IPS DF 19.7 (cell line): Measurements from ENCODE around the gene CDH13.

ENCODE experiments used
- DNase-seq: peaks from one replicate; pipeline ENCODE4 v3.0.0-alpha.2; 2013; ENCODE audit warnings: low read depth, low spot score

Gene CDH13

DNA sequence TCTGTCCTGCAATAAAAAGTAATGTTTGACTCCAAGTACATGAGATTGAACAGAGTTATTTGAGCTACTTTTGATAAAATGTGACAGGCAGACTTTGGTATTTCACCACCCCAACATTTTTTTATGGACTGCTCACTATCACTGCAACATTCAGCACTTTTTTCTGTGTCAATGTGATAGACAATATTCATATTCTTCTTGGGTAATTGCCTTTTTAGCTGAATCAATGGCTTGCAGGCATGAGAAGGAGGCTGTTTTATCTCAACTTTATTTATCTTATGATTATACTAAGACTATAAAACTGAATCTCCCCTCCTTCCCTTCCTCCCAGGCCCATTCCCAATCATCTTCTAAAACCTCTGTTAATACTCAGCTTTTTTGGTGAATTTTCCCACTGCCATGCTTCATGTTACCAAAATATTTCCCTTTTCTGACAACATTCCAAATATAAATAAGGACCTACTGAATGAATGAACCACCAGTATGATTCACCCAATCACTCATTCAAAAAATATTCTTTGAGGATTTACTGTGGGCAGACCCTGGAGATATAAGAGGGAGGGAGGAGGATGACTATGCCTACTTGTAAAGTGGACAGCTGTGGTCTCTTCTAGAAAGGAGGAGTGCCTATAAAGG, 67.6 kb downstream of the CDH13 start:
- DNase-seq, result no peak

DNA sequence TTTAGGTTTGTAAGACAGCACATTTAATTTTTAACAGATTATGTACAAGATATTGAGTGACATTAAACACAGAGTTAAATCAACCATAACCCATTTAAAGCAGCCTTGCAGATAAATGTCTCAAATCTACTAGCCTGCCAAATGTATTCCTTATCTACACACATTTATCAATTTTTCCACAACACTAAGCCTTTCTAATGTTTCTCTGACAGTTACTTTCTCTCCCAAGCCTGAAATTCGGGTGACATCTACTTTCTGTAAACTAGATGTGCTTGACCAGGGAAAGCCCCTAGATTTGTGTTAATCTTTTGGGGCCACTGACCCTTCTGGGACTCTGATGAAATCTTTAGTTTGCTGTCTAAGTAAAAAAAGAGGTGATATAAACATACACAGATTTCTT, 69.0 kb downstream of the CDH13 start:
- no peak for DNase-seq

DNA sequence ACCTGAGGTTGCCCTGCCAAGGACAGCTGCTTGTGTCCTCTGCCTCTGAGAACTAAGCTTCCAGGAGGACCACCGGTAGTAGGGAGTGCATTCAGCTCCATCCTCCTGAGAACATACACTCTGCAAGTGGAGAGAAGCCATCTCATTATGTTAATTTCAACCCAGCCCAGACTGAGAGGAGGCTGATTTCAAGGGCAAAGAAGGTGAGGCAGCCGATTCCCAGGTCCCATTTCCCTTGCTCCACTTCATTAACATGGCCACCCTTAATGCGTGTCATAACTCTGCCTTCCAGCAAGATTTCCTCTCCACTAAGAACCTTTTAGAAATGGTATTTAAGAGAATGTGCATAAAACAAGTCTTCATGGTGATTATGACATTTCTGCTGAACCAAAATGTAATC, 72.5 kb downstream of the CDH13 start:
- no peak for DNase-seq

DNA sequence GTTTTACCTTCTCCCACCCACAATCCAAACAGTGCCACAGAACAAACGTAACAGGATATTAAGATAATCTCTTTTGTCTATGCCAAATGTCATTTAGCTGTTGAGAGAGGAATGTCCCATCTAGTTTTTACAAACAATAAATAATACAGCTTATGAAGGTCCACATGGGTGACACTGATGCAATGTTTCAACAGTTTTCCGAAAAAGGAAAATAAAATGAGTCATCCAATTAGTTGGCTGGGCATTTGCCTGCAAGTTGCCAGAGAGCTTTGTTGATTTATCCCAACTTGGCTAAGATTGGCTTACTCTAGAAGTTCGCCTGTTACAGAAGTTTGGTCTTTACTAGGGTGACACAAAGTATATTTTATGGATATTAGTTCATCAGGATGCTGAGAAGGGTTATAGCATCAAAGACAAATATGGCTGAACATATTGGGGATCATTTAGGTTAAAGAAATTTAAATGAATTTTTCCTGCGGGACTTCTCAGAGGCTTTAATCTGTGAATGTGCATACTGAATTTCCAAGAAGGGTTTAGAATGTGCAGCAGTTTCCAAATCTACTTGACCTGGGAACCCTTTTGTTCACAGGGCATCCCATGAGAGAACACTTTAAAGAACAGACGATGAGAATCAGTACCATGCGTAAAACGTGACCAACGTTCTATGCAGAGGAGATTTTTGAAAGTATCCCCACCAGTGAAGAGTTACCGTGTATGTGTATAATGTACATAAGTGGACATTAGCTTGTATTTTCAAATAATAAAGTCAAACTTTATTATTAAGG, 73.1 kb downstream of the CDH13 start:
- no peak for DNase-seq

DNA sequence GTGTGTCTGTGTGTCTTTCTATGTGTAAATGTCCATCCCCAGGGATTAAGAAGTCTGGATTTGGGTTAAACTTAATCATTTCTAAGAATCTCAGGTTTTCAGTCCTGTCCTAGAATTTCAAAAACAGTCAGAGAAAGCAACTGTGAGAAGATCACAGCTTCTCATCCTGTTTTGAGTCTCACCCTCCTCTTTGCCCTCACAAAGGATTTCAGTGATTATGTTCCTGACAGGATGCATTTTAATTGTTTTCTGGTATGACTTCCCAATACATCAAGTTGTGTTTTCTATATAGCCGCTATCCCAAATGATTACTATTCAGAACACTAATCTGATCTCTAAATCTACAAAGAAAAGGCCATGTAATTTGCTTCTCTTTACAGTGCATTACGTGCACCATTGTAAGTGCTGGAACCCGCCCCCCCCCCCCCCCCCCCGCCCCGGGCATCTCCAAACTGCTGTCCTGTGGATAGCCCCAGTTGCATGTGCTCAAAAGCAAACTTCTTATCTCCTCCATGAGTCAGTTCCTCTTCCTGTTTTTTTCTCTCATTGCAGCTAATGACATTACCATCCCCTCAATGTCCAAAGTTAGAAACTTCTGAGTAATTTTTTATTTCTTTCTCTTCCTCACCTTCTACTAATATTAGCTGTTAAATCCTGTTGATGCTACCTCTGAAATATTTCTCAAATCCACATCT, 73.9 kb downstream of the CDH13 start:
- no peak for DNase-seq

DNA sequence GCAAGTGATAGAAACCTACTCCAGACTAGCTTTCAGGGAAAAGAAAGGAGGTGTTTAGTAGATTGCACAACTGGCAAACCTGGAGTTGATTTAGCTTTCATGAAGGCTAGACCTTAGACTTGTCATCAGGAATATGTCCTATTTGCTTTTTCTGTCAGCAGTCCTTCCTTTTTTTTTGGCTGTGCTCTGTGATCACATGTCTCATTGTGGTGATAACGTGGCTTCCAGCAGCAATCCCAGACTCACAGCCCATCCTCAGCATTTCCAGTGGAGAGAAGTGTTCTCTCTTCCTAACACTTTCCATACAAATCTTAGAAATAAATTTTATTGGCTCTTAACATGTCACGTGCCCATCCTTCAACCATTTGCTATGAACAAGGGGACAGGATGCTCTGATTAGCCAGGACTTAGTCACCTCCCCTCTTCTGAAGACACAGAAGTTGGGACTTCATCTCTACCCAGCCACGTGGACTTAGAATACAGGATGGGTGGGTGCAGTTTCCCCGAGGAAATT, 74.7 kb downstream of the CDH13 start:
- no peak for DNase-seq

DNA sequence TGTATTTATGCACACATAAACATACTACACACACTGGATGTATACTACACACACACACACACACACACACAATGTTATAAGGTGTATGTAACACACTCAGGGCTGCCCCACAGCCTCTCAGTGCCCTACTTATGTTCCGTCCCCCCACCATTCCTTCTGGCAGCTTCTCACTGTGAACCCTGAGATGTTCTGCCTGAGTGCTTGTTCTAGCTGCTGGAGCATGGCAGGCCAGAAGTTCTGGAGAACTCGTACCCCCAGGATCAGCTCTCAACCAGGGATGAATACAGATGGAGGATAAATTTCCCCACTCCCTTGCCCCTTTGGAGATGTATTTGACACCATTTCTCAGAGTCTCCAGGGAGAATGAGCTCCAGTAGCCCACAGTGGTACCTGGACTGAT, 76.4 kb downstream of the CDH13 start:
- no peak for DNase-seq

DNA sequence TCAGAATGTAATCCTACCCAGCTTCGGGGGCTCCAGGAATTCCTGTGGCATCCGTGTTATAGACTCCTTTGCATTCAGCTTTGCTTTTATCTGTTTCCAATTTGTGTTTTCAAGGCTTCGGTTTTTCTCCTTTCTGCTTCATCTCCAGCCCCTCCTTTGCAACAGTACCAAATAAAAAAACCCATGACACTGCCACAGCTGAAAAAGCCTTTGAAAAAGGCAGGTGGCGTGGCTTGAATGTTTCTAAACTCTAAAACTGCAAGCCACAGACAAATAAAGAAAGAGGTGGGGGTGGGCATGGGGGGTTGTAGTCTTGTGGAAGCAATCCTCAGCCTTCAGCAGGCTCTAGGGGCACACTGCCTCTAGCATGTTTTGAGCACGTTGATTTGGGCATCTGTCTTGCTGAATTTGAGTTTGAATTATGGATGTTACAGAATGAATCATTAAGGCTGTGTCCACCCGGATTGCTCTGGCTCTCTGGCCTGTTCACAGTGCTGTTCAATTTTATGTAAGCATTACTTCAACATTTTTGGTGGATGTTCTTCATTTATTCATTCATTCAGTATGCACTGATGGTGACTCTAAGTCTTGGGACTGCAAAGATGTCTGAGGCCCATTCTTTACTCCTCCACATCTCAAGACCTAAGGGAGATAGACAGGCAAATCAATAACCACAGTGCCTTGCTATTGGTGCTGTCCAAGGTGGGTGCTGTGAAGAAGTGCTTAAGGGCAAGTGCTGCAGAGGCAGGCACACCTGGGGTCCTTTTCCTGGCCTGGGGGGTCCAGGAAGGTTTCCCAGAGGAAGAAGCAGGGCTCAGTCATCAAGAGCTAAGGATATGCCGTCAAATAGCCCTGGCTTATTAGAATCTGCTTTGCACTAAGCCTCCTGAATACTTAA, 77.4 kb downstream of the CDH13 start:
- no peak for DNase-seq

DNA sequence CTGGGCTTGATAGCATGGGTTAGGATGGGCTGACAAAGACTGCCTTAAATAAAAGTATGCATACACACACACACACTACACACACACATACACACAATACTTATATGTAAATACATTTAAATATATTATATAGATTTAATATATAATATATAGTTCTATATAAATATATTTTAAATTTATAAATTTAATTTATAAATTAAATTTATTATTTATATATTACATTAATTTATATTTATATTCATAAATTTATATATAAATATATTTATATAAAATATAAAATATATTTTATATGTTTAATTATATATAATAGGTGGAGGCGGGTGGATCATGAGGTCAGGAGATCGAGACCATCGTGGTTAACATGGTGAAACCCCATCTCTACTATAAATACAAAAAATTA, 83.2 kb downstream of the CDH13 start:
- DNase-seq, result no peak

DNA sequence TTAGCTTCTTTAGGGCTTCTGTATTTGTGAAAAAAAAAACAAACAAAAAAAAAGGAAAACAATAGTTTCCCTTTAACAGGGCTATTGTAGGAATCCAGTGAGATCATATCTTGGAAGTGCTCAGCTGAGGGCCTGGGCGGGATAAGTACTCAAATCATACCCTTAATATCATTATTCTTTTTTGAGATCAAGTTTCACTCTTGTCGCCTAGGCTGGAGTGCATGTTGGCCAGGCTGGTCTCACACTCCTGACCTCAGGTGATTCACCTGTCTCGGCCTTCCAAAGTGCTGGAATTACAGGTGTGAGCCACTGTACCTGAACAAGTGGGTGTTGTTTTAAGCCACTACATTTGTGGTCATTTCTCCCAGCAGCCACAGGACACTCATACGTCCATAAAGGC, 87.0 kb downstream of the CDH13 start:
- no peak for DNase-seq

DNA sequence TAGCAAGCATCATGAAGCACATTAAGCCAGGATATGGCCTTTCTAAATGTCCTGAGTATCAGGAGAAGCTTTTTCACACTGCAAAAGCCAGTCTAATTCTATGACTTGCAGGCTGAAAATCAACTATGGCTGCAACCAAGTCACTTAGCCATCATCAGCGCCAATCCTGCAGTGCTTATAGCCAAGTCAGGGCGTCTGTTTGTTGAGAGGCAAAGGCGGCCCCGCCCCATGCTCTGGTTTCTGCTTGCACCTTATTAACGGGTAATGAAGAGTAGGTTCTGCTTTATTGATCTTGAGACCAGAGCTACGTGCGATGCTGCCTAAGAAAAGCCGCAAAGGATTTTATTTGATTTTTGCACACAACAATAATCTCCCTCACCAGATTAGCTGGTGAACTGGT, 88.4 kb downstream of the CDH13 start:
- no peak for DNase-seq

DNA sequence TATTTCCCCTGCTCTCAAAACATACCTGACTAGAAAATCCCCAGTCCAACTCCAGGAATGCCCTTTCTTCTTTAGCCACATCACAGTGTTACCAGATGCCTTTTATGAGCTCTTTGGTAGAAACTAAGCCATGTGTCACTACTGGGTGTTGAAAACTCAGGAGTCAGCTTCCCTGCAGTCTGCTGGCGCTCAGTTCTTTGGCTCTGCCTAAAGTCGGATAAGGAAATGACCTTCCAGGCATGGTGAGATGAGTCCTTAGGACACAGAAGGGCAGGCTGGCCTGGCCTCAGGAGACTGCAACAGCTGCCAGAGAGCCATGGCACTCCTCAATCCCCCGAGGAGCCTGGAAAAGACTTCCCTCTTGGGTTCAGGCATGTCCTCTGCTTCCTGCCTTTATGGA, 89.1 kb downstream of the CDH13 start:
- no peak for DNase-seq

DNA sequence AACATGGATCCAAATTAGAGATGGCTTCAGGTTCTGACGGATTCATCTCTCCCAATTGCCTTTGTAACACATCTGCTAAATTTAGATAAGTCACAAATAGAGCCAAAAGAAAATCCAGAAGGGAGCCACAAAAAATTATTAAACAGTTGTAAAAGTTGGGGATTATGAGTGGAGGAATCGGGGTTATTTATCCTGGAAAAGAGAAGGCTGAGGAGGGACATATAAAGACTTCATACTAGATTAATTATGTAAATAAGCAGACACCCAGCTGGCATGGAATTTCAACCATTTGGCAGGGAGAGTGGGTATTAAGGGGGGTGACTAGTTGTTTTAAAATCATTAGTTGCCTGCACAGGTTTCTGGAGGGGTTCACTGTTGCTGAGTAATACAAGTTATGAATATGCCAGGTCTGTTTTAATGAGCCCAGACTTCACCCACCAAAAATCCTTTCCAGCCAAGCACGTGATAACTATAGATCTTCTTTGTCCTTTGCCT, 89.6 kb downstream of the CDH13 start:
- DNase-seq, result no peak

DNA sequence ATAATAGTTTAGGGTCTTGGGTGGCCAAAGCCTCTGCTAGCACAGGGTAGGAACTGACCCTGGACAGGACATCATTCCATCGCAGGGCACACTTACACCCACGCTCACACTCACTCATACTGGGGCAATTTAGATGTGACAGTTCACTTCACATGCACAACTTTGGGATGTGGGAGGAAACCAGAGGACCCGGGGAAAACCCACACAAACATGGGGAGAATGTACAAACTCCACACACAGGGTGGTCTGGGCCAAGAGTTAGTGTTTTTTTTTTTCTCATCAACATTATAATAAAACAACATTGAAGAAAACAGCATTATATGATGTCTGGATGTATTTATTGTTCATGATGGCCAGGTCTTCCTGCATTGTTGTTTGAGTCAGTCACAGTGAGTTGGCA, 93.6 kb downstream of the CDH13 start:
- DNase-seq, result no peak

DNA sequence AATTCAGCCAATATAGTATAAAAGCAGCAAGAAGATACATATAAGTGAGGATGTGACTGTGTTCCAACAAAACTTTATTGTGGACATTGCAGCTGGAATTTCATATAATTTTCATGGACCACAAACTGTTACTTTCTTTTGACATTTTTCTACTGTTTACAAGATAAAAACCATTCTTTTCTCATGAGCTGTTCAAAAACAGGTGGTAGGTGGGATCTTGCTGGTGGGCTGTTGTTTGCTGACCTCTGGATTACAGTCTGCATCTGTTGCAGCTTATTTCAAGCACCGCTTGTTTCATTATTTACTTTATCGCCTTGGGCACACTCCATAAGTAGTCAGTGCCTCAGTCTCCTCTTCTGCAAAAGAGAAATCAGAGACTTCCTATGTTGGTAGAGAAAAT, 99.5 kb downstream of the CDH13 start:
- no peak for DNase-seq

DNA sequence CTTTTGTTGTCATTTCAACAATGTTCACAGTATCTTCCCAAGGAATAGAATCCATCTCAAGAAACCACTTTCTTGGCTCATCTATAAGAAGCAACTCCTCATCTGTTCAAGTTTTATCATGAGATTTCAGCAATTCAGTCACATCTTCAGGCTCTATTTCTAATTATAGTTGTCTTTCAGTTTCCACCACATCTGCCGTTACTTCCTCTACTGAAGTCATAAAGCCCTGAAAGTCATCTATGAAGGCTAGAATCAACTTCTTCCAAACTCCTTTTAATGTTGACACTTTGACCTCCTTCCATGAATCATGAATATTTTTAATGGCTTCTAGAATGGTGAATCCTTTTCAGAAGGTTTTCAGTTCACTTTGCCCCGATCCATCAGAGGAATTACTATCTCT, 102.1 kb downstream of the CDH13 start:
- DNase-seq, result no peak

DNA sequence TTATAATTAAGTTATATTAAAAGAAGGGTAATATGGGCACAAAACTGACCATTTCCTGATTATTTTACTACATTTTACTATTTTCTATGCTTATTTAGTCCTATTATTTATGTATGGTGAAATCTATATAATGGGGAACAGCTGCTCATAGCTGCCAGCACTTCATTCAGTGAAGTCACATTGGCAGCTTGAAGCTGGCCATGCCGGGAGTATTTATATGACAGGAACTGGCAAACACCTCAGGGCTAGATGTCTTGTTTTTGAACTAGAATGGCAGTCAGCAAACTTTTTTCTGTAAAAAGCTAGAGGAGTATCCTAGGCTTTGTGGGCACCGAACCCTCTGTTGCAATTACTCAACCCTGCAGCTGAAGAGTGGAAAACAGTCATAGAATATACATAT, 104.1 kb downstream of the CDH13 start:
- no peak for DNase-seq

DNA sequence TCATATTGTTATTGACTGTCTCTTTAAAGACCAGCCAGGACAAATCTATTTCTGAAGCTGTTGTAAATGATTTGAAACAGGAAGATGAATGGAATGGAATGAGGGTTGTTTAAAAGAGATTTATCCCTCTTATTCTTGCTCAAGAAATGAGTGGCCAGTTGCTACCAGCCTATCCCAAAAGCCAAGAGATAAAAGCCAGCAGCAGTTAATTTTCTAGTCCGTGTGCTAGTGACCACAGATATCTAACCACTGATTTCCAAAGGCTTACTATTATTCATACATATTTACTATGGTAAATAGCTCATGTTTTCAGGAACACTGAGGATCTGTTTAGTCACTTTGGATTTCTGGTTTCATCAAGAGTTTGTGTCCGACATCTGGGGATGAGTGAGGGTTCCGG, 105.7 kb downstream of the CDH13 start:
- DNase-seq, result no peak

DNA sequence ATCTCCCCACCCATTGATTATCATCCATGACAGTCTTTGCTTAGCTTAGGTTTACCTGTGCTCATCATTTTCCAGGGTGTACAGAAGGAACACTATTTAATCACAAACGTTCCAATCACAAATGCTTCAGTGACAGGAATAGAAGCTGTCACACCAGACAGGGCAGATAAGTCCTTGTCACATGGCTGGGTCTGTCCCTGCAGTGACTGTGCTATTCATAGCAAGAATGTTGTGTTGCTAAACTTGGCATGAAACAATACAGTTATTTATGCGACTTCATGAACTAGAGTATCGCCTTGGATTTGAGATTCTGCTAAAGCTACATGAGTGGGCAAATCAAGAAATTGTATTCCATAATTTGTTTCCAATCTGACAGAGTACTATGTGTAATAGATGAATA, 108.4 kb downstream of the CDH13 start:
- no peak for DNase-seq

DNA sequence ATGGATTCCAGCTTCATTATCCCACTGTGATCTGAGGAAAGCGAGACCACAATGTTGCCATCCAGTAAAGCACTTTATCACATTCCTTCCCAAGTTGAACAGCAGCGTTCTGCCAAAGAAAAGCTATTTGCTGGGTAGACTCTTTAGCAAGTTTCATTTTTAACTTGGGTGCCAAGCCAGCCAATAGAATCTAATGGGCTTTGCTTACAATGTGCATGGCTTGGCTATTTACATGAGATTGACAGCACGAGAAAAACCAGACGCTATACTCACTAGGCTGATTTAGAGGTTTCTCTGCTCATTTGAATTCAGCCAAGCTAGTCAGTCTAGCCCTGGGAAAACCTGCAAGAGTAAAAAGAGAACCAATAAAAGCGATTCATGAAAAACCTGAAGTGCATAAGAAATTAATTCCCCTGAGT, 108.9 kb downstream of the CDH13 start:
- no peak for DNase-seq

DNA sequence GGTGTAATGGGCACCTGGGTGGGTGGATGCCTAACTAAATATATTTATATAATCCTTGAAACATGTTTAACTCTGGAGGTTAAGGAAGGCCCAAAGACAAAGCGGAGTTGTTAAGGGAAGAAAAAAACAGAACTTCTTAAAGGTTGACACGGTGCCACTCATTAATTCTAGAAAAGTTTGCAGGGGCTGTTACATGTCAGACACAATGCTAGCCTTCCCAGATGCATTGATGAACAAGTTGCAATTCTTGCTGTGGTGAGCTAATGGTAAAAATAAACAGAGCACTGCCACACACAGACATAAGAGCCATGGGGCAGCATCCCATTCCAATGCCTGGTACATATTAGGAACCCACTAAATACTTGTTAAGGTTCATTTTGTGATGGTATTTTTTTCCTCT, 109.5 kb downstream of the CDH13 start:
- DNase-seq, result no peak

DNA sequence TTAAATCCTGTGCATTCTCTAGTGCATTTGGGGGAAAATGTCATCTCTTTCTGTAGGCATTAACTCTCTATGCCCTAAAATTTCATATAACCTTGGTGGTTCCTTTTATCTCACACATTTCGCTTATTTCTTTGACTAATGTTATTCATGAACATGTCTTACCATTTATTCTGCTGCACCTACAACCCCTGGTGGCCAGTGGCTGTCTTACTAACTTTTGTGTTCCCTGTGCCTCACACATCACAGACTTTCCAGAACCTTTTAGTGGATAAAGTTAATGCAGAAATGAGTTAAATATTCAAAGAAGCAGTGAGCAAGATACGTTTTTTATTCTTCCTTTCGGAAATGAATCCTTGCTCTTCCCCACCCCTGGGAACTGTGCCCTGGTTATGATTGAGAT, 111.9 kb downstream of the CDH13 start:
- no peak for DNase-seq
